Ovary (tissue), 3 donors: ENCODE measurements around the gene EMC8.
"Not testable (repeated sequence)": the region's sequence is repeated elsewhere in the genome, so short reads cannot be mapped to it uniquely, and the experiment has no call there.

Source experiments
- CTCF ChIP-seq, 3 donors: fragments of 450-650 bp in 2 of 3; fragments of 200-600 bp in 1 of 3; IDR thresholded peaks; one replicate each; pipeline versions ENCODE4 v1.5.1 to v1.8.0; 2016 to 2022; ENCODE audit warnings: antibody characterized with exemption in 3 of 3, mild to moderate bottlenecking in 1 of 3
- EP300 ChIP-seq: sonication (generic); formaldehyde crosslinking; IDR thresholded peaks from one replicate; pipeline ENCODE4 v1.6.1; 2017; ENCODE audit warnings: antibody characterized with exemption
- POLR2A ChIP-seq: fragments of 450-650 bp; IDR thresholded peaks from one replicate; pipeline ENCODE4 v1.6.1; 2017; ENCODE audit warnings: antibody characterized with exemption, mild to moderate bottlenecking, moderate library complexity
- donor health status: DM: no; HTN: no; CAD: no.

DNA sequence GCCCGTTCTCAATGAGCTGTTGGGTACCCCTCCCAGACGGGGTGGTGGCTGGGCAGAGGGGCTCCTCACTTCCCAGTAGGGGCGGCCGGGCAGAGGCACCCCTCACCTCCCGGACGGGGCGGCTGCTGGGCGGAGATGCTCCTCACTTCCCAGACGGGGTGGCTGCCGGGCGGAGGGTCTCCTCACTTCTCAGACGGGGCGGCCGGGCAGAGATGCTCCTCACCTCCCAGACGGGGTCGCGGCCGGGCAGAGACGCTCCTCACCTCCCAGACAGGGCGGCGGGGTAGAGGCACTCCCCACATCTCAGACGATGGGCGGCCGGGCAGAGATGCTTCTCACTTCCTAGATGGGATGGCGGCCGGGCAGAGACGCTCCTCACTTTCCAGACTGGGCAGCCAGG, 8.8 kb upstream of the EMC8 start:
- TF ChIP-seq CTCF (IDR thresholded peaks at IDR 0.05); POLR2A; EP300: not testable (repeated sequence)
